ENCODE data around the gene MAP3K5. TPM values are rescaled to one million over a fixed set of nuclear protein-coding genes. Genes with fewer than 3 reads are reported as not detected.
A peak's percentile ranks its signal among the peaks of the same experiment; 100 is the strongest.

MAP3K5 gene
- total and polyA plus RNA-seq, 2 donors (not counting 3 experiments of a cell fraction or from before 2014, with no cell fraction given) = 1.5 to 7.0 TPM

DNA sequence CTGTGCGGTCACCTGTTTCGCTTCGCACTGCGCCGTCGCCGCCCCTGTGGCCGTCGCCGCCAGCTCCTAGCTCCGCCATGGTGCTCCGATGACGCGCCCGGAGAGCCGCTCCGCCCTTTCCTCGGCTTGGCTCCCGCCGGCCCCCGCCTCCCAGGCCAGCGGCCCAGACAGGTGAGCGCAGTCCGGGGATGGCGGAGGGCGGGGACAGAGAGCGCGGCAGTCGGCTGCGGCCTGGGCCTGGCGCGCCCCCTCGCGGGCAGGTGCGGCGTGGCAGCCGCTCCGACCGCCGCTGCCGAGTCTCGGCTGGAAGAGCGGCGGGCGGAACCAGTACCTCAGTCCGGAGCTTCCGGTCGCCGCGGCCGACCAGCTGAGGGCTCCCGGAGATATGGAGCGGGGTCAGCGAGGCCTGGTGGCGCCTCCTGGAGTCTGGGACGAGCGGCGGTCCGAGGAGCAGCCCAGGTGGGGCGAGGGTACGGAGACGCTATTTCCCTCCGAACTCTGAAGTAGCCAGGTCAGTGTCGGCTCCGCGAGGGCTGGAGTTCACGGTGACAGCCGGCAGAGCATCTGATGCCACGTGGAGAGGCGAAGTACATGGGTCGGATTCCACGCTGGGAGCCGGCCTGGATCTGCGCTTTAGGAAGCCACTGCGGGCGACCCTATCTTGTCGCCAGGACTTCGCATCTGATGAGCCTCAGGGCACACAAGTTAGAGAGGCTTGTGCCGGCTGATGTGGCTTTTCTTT lies 241.8 kb downstream of the MAP3K5 start, which contains the start of gene MAP7:
MAP7 (minus strand) TSS at position 93 of the 742 bp plus-strand sequence; CDS start at position 79, 14 bp downstream.
- H3K4me1 ChIP-seq (ENCODE audit: control insufficient read depth, extremely low read depth, insufficient read depth, low read length) = peaks cover 13% of the 10 kb centered on the region
- peak; percentile 30 for DNase-seq (ENCODE audit: low read depth, low spot score)
- intact Hi-C loops (cut with micrococcal nuclease) (loop anchor here (1.0 to 10.0 kb wide), 2 partner anchors 59 to 374 kb away; partner anchors contain the start of gene SLC35D3), dilution Hi-C loops (cut with MboI; ENCODE audit: extremely low pct_ligation_motif_present, low sequenced_read_pairs) (no loop called here)
- H3K4me2 ChIP-seq (ENCODE audit: insufficient read depth, low read length) = peak within 1 kb of the TSS; percentile 63
- H3K9me1 ChIP-seq (replicated peaks; ENCODE audit: control insufficient read depth, extremely low read depth, insufficient read depth, low read length) = no peaks in the 10 kb centered on the region
- ChIA-PET POLR2A (no interaction called here), CTCF (interaction anchor here (0.6 to 1.9 kb wide), 8 partner anchors 10 to 242 kb away, joined by 3 to 11 read pairs (median 4); partner anchors contain the start of gene MAP3K5)
- TF ChIP-seq JUN (IDR thresholded peaks at IDR 0.05; ENCODE audit: borderline replicate concordance, insufficient read depth, insufficient read length, low read depth) = no peak
- TF ChIP-seq, protein P1, sequence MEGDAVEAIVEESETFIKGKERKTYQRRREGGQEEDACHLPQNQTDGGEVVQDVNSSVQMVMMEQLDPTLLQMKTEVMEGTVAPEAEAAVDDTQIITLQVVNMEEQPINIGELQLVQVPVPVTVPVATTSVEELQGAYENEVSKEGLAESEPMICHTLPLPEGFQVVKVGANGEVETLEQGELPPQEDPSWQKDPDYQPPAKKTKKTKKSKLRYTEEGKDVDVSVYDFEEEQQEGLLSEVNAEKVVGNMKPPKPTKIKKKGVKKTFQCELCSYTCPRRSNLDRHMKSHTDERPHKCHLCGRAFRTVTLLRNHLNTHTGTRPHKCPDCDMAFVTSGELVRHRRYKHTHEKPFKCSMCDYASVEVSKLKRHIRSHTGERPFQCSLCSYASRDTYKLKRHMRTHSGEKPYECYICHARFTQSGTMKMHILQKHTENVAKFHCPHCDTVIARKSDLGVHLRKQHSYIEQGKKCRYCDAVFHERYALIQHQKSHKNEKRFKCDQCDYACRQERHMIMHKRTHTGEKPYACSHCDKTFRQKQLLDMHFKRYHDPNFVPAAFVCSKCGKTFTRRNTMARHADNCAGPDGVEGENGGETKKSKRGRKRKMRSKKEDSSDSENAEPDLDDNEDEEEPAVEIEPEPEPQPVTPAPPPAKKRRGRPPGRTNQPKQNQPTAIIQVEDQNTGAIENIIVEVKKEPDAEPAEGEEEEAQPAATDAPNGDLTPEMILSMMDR (IDR thresholded peaks at IDR 0.05; ENCODE audit: extremely low read depth in 1 of 2, insufficient read depth in 1 of 2, low read depth in 1 of 2, low read length in 2 of 2) = peak; percentile 56 to 83
- H3K27ac ChIP-seq (ENCODE audit: insufficient read depth, low read depth, low read length) = no peak within 1 kb of the TSS
- peak within 1 kb of the TSS; percentile 84 for H2AFZ ChIP-seq (ENCODE audit: low read depth, low read length)
- BruUV-seq (replicated peaks) = no TSS peak
- peak; percentile 12 for FAIRE-seq
- H3K9ac ChIP-seq (replicated peaks; ENCODE audit: extremely low read depth, insufficient read depth, low read length) = no peak within 1 kb of the TSS
- no peaks in the 10 kb centered on the region for H3K79me2 ChIP-seq (ENCODE audit: control insufficient read depth, insufficient read depth, low read length)
- H4K20me1 ChIP-seq (replicated peaks; ENCODE audit: control insufficient read depth, extremely low read depth, insufficient read depth, low read length) = no peaks in the 10 kb centered on the region
- H3K4me3 ChIP-seq (replicated peaks in 1 of 3; ENCODE audit: insufficient read depth in 1 of 3, low read depth in 1 of 3, low read length in 3 of 3) = peak within 1 kb of the TSS; percentile 37 to 72 (median 46)
- H3K9me3 ChIP-seq (replicated peaks; ENCODE audit: control insufficient read depth, insufficient read depth, low read length) = no peaks in the 10 kb centered on the region
- no peaks in the 10 kb centered on the region for H3K36me3 ChIP-seq (ENCODE audit: control insufficient read depth in 2 of 2, extremely low read depth in 1 of 2, insufficient read depth in 2 of 2, low read length in 2 of 2)
- H3K27me3 ChIP-seq (ENCODE audit: control insufficient read depth in 2 of 2, insufficient read depth in 2 of 2, low read length in 2 of 2) = peaks cover 27 to 36% of the 10 kb centered on the region in 2 experiments

DNA sequence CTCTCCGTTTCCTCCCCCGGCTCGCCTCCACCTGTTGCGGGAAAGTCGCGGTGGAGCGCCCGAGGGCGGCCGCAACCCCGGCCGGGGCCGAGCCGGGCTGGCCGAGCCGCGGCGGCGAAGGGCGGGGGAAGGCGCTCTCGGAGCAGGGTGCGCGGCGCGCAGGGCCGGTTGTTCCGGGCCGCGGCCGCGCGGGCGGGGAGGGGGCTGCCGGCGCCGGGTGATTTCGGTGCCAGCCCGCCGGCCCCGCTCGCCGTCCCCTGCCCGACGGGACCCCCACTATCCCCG lies 242.3 kb downstream of the MAP3K5 start:
- TF ChIP-seq EZH2 (IDR thresholded peaks at IDR 0.05; ENCODE audit: borderline replicate concordance, low read depth, low read length, severe bottlenecking) = peak; percentile 40
- TF ChIP-seq POLR2A (IDR thresholded peaks at IDR 0.05; ENCODE audit: low read depth, low read length) = no peak
- FAIRE-seq (no peak), DNase-seq (ENCODE audit: low read depth, low spot score) (no peak)
- Histone ChIP-seq H3K4me2 (ENCODE audit: insufficient read depth, low read length) (peak overlapping the region; percentile 63), H3K4me1 (ENCODE audit: control insufficient read depth, extremely low read depth, insufficient read depth, low read length) (peaks cover 13% of the 10 kb centered on the region), H3K27ac (ENCODE audit: insufficient read depth, low read depth, low read length) (no peak overlapping the region), H4K20me1 (replicated peaks; ENCODE audit: control insufficient read depth, extremely low read depth, insufficient read depth, low read length) (no peaks in the 10 kb centered on the region), H3K9me3 (replicated peaks; ENCODE audit: control insufficient read depth, insufficient read depth, low read length) (no peaks in the 10 kb centered on the region), H2AFZ (ENCODE audit: low read depth, low read length) (peak overlapping the region; percentile 84), H3K4me3 (replicated peaks in 1 of 3; ENCODE audit: insufficient read depth in 1 of 3, low read depth in 1 of 3, low read length in 3 of 3) (peak overlapping the region; percentile 37 to 72 (median 46)), H3K9me1 (replicated peaks; ENCODE audit: control insufficient read depth, extremely low read depth, insufficient read depth, low read length) (no peaks in the 10 kb centered on the region), H3K27me3 (ENCODE audit: control insufficient read depth in 2 of 2, insufficient read depth in 2 of 2, low read length in 2 of 2) (peaks cover 31 to 36% of the 10 kb centered on the region in 2 experiments), H3K36me3 (ENCODE audit: control insufficient read depth in 2 of 2, extremely low read depth in 1 of 2, insufficient read depth in 2 of 2, low read length in 2 of 2) (no peaks in the 10 kb centered on the region), H3K9ac (replicated peaks; ENCODE audit: extremely low read depth, insufficient read depth, low read length) (no peak overlapping the region), H3K79me2 (ENCODE audit: control insufficient read depth, insufficient read depth, low read length) (no peaks in the 10 kb centered on the region)
- CTCF ChIA-PET = interaction anchor here (0.6 to 1.9 kb wide), 8 partner anchors 11 to 242 kb away, joined by 3 to 11 read pairs (median 4); partner anchors contain the start of gene MAP3K5
- intact Hi-C loops (cut with micrococcal nuclease) (loop anchor here (1.0 to 10.0 kb wide), 2 partner anchors 59 to 375 kb away; partner anchors contain the start of gene SLC35D3), dilution Hi-C loops (cut with MboI; ENCODE audit: extremely low pct_ligation_motif_present, low sequenced_read_pairs) (no loop called here)
- POLR2A ChIA-PET = no interaction called here
- BruUV-seq (replicated peaks) = no TSS peak

Data from endothelial cell of umbilical vein (primary cell).